Smooth muscle cell (in vitro differentiated cells): Measurements from ENCODE around the gene YEATS2. TPM values are rescaled to one million over a fixed set of nuclear protein-coding genes. Genes with fewer than 3 reads are reported as not detected.
"Not testable (repeated sequence)": the region's sequence is repeated elsewhere in the genome, so short reads cannot be mapped to it uniquely, and the experiment has no call there.

Experiments used
- DNase-seq: peaks from one replicate; lab custom pipeline; 2025; ENCODE audit not compliant: unreplicated experiment; lab: John Stamatoyannopoulos, UW
- H2AFZ ChIP-seq: fragments of 200-600 bp; sonication (generic); 2 replicates; pipeline ENCODE4 v1.6.0; 2016; ENCODE audit warnings: antibody characterized with exemption, low read depth, mild to moderate bottlenecking
- H3F3A ChIP-seq: fragments of 200-600 bp; sonication (generic); 2 replicates; pipeline ENCODE4 v1.6.0; 2017; ENCODE audit warnings: antibody characterized with exemption, low read depth
- H3K27ac ChIP-seq: fragments of 200-600 bp; sonication (generic); 2 replicates; pipeline ENCODE4 v1.5.1; 2016; ENCODE audit warnings: low read depth, mild to moderate bottlenecking
- H3K27me3 ChIP-seq: fragments of 200-600 bp; sonication (generic); 2 replicates; pipeline ENCODE4 v1.6.1; 2016; ENCODE audit warnings: low read depth, mild to moderate bottlenecking
- H3K36me3 ChIP-seq: fragments of 200-600 bp; sonication (generic); 2 replicates; pipeline ENCODE4 v1.5.1; 2016; ENCODE audit warnings: low read depth
- H3K4me1 ChIP-seq: fragments of 200-600 bp; sonication (generic); 2 replicates; pipeline ENCODE4 v1.5.1; 2016; ENCODE audit warnings: low read depth
- H3K4me2 ChIP-seq: fragments of 200-600 bp; sonication (generic); 2 replicates; pipeline ENCODE4 v1.6.0; 2016; ENCODE audit warnings: mild to moderate bottlenecking
- H3K4me3 ChIP-seq: fragments of 200-600 bp; sonication (generic); 2 replicates; pipeline ENCODE4 v1.5.1; 2016; ENCODE audit warnings: mild to moderate bottlenecking
- H3K79me2 ChIP-seq: fragments of 200-600 bp; sonication (generic); 2 replicates; pipeline ENCODE4 v1.6.0; 2016; ENCODE audit warnings: low read depth, mild to moderate bottlenecking
- H3K9ac ChIP-seq: fragments of 200-600 bp; sonication (generic); 2 replicates; pipeline ENCODE4 v1.6.0; 2016; ENCODE audit warnings: low read depth
- H3K9me3 ChIP-seq: fragments of 200-600 bp; sonication (generic); replicated peaks from 2 replicates; pipeline ENCODE4 v1.5.1; 2016; ENCODE audit warnings: low read depth
- H4K20me1 ChIP-seq: fragments of 200-600 bp; sonication (generic); 2 replicates; pipeline ENCODE4 v1.6.0; 2016; ENCODE audit warnings: low read depth
- WGBS: methylation state at CpG from one replicate; pipeline ENCODE4 v1.1.7; 2016; ENCODE audit warnings: low lambda C conversion rate; 5-methylcytosine and 5-hydroxymethylcytosine counted together
- polyA plus RNA-seq: library from polyadenylated mRNA; unstranded; fragments of >200 nt; fragmentation: Nextera tagmentation; extraction: Ambion mirVana; gene quantifications from 2 replicates; pipeline ENCODE4 v1.2.1, GENCODE V29; 2016
- total RNA-seq: library from RNA; depleted of rRNA; stranded (reverse); fragments of >200 nt; gene quantifications from 2 replicates; pipeline ENCODE4 v1.2.3, GENCODE V29; 2014
- TF ChIP-seq, protein P1 (sequence below): fragments of 200-600 bp; sonication (generic); IDR thresholded peaks from 2 replicates; pipeline ENCODE4 v1.5.1; 2017; ENCODE audit warnings: borderline replicate concordance, mild to moderate bottlenecking, antibody characterized with exemption; ENCODE audit not compliant: insufficient read depth, poor library complexity, severe bottlenecking

Gene YEATS2
- total and polyA plus RNA-seq, 2 experiments from 2014 or later: 19.9 to 30.4 TPM

DNA sequence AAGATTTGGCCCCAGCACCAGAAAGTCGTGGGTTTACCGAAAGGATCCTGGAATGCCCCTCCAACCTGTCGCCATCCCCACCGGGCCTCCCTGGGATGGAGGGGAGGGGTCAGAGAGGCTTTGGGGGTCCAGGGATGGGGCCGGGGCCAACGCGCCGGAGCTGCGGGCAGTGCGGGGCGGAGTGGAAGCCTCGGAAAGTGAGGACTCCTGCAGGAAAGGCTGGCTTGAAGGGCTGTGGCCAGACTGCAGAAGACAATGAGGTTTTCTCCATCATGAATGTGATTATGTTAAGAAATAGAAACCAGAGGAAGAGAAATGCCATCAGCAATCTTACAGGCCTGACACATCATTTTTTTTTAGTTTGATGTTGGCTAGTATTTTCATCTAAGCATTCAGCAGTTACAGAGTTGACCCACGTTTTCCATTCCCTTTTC is 738 bp downstream of the YEATS2 start:
- Histone ChIP-seq H3K4me3 (peak overlapping the region; percentile 98), H4K20me1 (peaks cover 45% of the 10 kb centered on the region), H2AFZ (peak overlapping the region; percentile 96), H3K9ac (peak overlapping the region; percentile 83), H3K4me1 (peaks cover 11% of the 10 kb centered on the region), H3K4me2 (peak overlapping the region; percentile 92), H3K36me3 (no peaks in the 10 kb centered on the region), H3F3A (no peaks in the 10 kb centered on the region), H3K9me3 (no peaks in the 10 kb centered on the region), H3K27ac (peak overlapping the region; percentile 58), H3K79me2 (peaks cover 57% of the 10 kb centered on the region), H3K27me3 (no peaks in the 10 kb centered on the region)
- DNase-seq: peak; percentile 24
- TF ChIP-seq, protein P1, sequence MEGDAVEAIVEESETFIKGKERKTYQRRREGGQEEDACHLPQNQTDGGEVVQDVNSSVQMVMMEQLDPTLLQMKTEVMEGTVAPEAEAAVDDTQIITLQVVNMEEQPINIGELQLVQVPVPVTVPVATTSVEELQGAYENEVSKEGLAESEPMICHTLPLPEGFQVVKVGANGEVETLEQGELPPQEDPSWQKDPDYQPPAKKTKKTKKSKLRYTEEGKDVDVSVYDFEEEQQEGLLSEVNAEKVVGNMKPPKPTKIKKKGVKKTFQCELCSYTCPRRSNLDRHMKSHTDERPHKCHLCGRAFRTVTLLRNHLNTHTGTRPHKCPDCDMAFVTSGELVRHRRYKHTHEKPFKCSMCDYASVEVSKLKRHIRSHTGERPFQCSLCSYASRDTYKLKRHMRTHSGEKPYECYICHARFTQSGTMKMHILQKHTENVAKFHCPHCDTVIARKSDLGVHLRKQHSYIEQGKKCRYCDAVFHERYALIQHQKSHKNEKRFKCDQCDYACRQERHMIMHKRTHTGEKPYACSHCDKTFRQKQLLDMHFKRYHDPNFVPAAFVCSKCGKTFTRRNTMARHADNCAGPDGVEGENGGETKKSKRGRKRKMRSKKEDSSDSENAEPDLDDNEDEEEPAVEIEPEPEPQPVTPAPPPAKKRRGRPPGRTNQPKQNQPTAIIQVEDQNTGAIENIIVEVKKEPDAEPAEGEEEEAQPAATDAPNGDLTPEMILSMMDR: no peak
- 0% methylated on average over 6 of the region's 13 CpGs for WGBS

DNA sequence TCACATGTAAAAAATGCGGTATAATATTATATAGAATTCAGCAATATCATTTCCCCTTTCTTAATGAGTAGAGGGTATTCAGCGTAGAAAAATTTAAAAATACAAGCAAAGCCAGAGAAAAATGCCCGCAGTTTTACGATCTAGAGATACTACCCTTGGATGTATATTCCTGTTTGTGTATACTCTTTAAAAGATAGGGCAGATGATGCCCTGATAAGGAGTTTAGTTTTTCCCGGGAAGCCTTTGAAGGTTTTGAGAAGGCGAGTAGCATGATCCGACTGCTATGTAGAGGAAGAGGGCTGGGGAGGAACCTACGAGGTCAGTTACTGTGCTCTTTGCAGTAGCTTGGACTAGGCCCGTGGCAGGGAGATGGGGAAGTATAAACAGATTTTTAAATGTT is 1.2 kb downstream of the YEATS2 start:
- TF ChIP-seq, protein P1: no peak
- Histone ChIP-seq H3K79me2 (peaks cover 61% of the 10 kb centered on the region), H3K27me3 (no peaks in the 10 kb centered on the region), H3K9ac (peak overlapping the region; percentile 83), H3K27ac (peak overlapping the region; percentile 58), H4K20me1 (peaks cover 50% of the 10 kb centered on the region), H2AFZ (peak overlapping the region; percentile 96), H3F3A (no peaks in the 10 kb centered on the region), H3K4me1 (peaks cover 11% of the 10 kb centered on the region), H3K9me3 (no peaks in the 10 kb centered on the region), H3K4me2 (peak overlapping the region; percentile 92), H3K36me3 (no peaks in the 10 kb centered on the region), H3K4me3 (peak overlapping the region; percentile 98)
- no peak for DNase-seq
- whole genome bisulfite sequencing: 2% methylated on average over 9 of the region's 9 CpGs

- Histone ChIP-seq H3K4me1 (peaks cover 11% of the 10 kb centered on the region), H3K9me3 (no peaks in the 10 kb centered on the region), H3K27me3 (no peaks in the 10 kb centered on the region), H2AFZ (no peak overlapping the region), H3K36me3 (no peaks in the 10 kb centered on the region), H3K4me2 (peak overlapping the region; percentile 92), H3F3A (no peaks in the 10 kb centered on the region), H3K9ac (peak overlapping the region; percentile 83), H3K4me3 (peak overlapping the region; percentile 98), H3K27ac (no peak overlapping the region), H4K20me1 (peaks cover 56% of the 10 kb centered on the region), H3K79me2 (peaks cover 68% of the 10 kb centered on the region)
- WGBS: 28% methylated on average over 13 of the region's 13 CpGs
- no peak for DNase-seq
- TF ChIP-seq, protein P1: no peak
Measured at GRCh38 chr3:183699238-183699947, 1.8 kb downstream of the YEATS2 start.

DNA sequence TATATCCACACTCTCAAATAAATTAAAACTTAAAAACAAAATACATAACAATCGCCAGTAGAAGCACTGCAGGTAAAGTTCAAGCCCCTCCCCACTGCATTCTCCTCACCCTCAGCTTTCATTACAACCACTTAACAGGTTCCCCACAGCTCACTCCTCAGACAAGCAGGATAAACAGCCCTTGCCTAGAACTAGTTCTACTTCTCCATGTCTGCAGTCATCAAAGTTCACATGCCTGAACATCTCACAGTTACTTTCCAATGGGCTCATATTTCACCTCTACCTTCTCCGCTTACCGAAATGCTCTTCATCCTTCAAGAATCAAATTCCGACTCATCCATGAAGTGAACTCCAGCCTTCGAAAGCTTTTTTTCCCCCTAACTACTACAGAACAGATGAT is 4.1 kb downstream of the YEATS2 start:
- WGBS: 70% methylated on average over 5 of the region's 5 CpGs
- no peaks in the 10 kb centered on the region for H3F3A ChIP-seq
- no peaks in the 10 kb centered on the region for H3K27me3 ChIP-seq
- peaks cover 80% of the 10 kb centered on the region for H4K20me1 ChIP-seq
- H3K9ac ChIP-seq: no peak overlapping the region
- H3K4me1 ChIP-seq: peaks cover 11% of the 10 kb centered on the region
- no peak overlapping the region for H3K27ac ChIP-seq
- TF ChIP-seq, protein P1: no peak
- peaks cover 91% of the 10 kb centered on the region for H3K79me2 ChIP-seq
- H2AFZ ChIP-seq: no peak overlapping the region
- DNase-seq: no peak
- no peaks in the 10 kb centered on the region for H3K36me3 ChIP-seq
- H3K9me3 ChIP-seq: no peaks in the 10 kb centered on the region
- H3K4me2 ChIP-seq: no peak overlapping the region
- no peak overlapping the region for H3K4me3 ChIP-seq

DNA sequence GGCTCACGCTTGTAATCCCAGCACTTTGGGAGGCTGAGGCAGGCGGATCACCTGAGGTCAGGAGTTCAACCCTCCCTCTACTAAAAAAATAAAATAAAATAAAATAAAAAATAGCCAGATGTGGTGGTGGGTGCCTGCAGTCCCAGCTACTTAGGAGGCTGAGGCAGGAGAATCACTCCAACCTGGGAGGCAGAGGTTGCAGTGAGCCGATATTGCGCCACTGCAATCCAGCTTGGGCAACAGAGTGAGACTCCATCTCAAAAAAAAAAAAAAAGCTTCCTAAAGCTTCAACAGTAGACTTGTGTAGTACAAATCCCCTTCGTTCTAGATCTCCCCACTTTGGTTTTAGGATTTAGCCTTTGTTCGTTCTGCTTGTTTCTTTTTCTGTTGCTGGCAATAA is 6.3 kb downstream of the YEATS2 start:
- H3K4me3 ChIP-seq, DNase-seq, H3K27ac ChIP-seq, H3K4me2 ChIP-seq, H2AFZ ChIP-seq, H3K36me3 ChIP-seq, H3K9ac ChIP-seq, H3F3A ChIP-seq, H3K9me3 ChIP-seq, H3K27me3 ChIP-seq: not testable (repeated sequence)
- Histone ChIP-seq H3K79me2 (peaks cover 100% of the 10 kb centered on the region), H4K20me1 (peaks cover 100% of the 10 kb centered on the region), H3K4me1 (peaks cover 11% of the 10 kb centered on the region)
- 92% methylated on average over 6 of the region's 6 CpGs for WGBS
